Thoracic aorta (tissue), 2 donors: ENCODE measurements around the gene NLRP3. TPM values are rescaled to one million over a fixed set of nuclear protein-coding genes. Genes with fewer than 3 reads are reported as not detected.

Experiments
- ATAC-seq: fragments of 150-250 bp; one replicate; pipeline ENCODE4 v1.8.0; 2017; ENCODE audit warnings: low read depth; ENCODE audit not compliant: insufficient number of reproducible peaks, low FRiP score
- DNase-seq: peaks from one replicate; pipeline ENCODE4 v3.0.0-alpha.2; 2020; ENCODE audit warnings: low spot score
- H3K27ac ChIP-seq, 2 donors: fragments of 200-600 bp; sonication (generic); 1 replicate in 1 of 2; 2 replicates in 1 of 2; pipeline ENCODE4 v1.5.1; 2016; ENCODE audit warnings: mild to moderate bottlenecking in 2 of 2, moderate library complexity in 2 of 2
- H3K27me3 ChIP-seq: fragments of 200-600 bp; sonication (generic); replicated peaks from 2 replicates; pipeline ENCODE4 v1.6.0; 2016; ENCODE audit warnings: mild to moderate bottlenecking; ENCODE audit not compliant: insufficient read depth
- H3K36me3 ChIP-seq: fragments of 200-600 bp; sonication (generic); one replicate; pipeline ENCODE4 v1.5.1; 2016
- H3K4me1 ChIP-seq, 2 donors: fragments of 200-600 bp; sonication (generic); 1 replicate in 1 of 2; 2 replicates in 1 of 2; pipeline versions ENCODE4 v1.5.1 to v1.6.0; 2016; ENCODE audit warnings: low read depth in 2 of 2, mild to moderate bottlenecking in 1 of 2; ENCODE audit not compliant: control insufficient read depth in 1 of 2
- H3K4me3 ChIP-seq: fragments of 200-600 bp; sonication (generic); 2 replicates; pipeline ENCODE4 v1.5.1; 2016; ENCODE audit warnings: mild to moderate bottlenecking
- H3K9me3 ChIP-seq: fragments of 200-600 bp; sonication (generic); 2 replicates; pipeline ENCODE4 v1.5.1; 2016
- CTCF ChIP-seq: fragments of 200-600 bp; sonication (generic); IDR thresholded peaks from one replicate; pipeline ENCODE4 v1.5.1; 2019; ENCODE audit warnings: antibody characterized with exemption
- total RNA-seq, 2 donors: library from RNA; depleted of rRNA; stranded (reverse); fragments of >200 nt; gene quantifications; one replicate each; pipeline versions ENCODE4 v1.1.0 to v1.2.3, GENCODE V29; 2016

NLRP3 gene
- total RNA-seq, 2 donors from 2014 or later = 5.1 to 8.9 TPM

GRCh38 chr1:247494767-247495166, 78.8 kb downstream of the NLRP3 start:
- ATAC-seq (no peak), DNase-seq (no peak)
- TF ChIP-seq CTCF = no peak
- no peak overlapping the region for H3K4me3 ChIP-seq
- no peaks in the 10 kb centered on the region for H3K27me3 ChIP-seq
- H3K36me3 ChIP-seq = no peaks in the 10 kb centered on the region
- H3K4me1 ChIP-seq = no peaks in the 10 kb centered on the region
- no peaks in the 10 kb centered on the region for H3K9me3 ChIP-seq
- H3K27ac ChIP-seq = no peak overlapping the region

GRCh38 chr1:247496581-247497285, 80.8 kb downstream of the NLRP3 start:
- no peak for TF ChIP-seq CTCF
- H3K27ac ChIP-seq = no peak overlapping the region

More at GRCh38 chr1:247496581-247497285, 80.8 kb downstream of the NLRP3 start:
- Histone ChIP-seq H3K4me1 (no peaks in the 10 kb centered on the region), H3K27me3 (no peaks in the 10 kb centered on the region), H3K4me3 (no peak overlapping the region), H3K36me3 (no peaks in the 10 kb centered on the region), H3K9me3 (no peaks in the 10 kb centered on the region)
- ATAC-seq (no peak), DNase-seq (no peak)

Other genes with a start within 250 kb of the NLRP3 start
- 10 to 100 TPM; 19.9 to 28.9 TPM for gene ZNF124, start 244.2 kb upstream of the NLRP3 start, total RNA-seq
- gene VN1R5, start 160.1 kb upstream of the NLRP3 start, total RNA-seq = not detected
- gene ZNF496, start 84.3 kb upstream of the NLRP3 start, total RNA-seq = 10 to 100 TPM; 37.0 to 55.4 TPM
- not detected for gene OR2B11, start 41.9 kb downstream of the NLRP3 start, total RNA-seq
- not detected for gene OR2C3, start 120.3 kb downstream of the NLRP3 start, total RNA-seq
- gene GCSAML, start 133.0 kb downstream of the NLRP3 start, total RNA-seq = 1 to 10 TPM in 1 of 2 donors, under 1 TPM in 1; 0.42 to 1.2 TPM
- not detected for gene OR2G2, start 172.2 kb downstream of the NLRP3 start, total RNA-seq
- not detected for gene OR2G3, start 189.4 kb downstream of the NLRP3 start, total RNA-seq